HFF-Myc (cell line): ENCODE results near the gene BDH1.
"Not testable (repeated sequence)": the region's sequence is repeated elsewhere in the genome, so short reads cannot be mapped to it uniquely, and the experiment has no call there.

Experiments used
- DNase-seq: peaks from one replicate; pipeline ENCODE4 v3.0.0-alpha.2; 2011; ENCODE audit warnings: low read depth; ENCODE audit errors: extremely low read depth
- H3K4me3 ChIP-seq: replicated peaks from 2 replicates; pipeline ENCODE4 v1.5.1; 2011; ENCODE audit warnings: low read depth, mild to moderate bottlenecking, control low read depth, low read length
- CTCF ChIP-seq: IDR thresholded peaks from 2 replicates; pipeline ENCODE4 v1.5.1; 2012; ENCODE audit warnings: mild to moderate bottlenecking, low read depth, low read length, control low read depth; ENCODE audit errors: missing control alignments

The BDH1 gene

GRCh38 chr3:197589545-197589944 is 33.8 kb upstream of the BDH1 start:
- TF ChIP-seq CTCF, result no peak
- DNase-seq, result no peak
- H3K4me3 ChIP-seq, result no peak overlapping the region

GRCh38 chr3:197586768-197587167 is 31.0 kb upstream of the BDH1 start:
- H3K4me3 ChIP-seq, DNase-seq: not testable (repeated sequence)

GRCh38 chr3:197586181-197586580 is 30.4 kb upstream of the BDH1 start:
- TF ChIP-seq CTCF, result no peak
- DNase-seq, result no peak
- no peak overlapping the region for H3K4me3 ChIP-seq

- DNase-seq, result no peak
- TF ChIP-seq CTCF, result no peak
- H3K4me3 ChIP-seq, result no peak overlapping the region
Measured at GRCh38 chr3:197584733-197585132, 29.0 kb upstream of the BDH1 start.

GRCh38 chr3:197583371-197583770 is 27.6 kb upstream of the BDH1 start:
- no peak for TF ChIP-seq CTCF
- H3K4me3 ChIP-seq, result no peak overlapping the region
- DNase-seq, result no peak

- H3K4me3 ChIP-seq, result no peak overlapping the region
- no peak for DNase-seq
- no peak for TF ChIP-seq CTCF
Measured at GRCh38 chr3:197580253-197580691, 24.5 kb upstream of the BDH1 start.

- no peak for DNase-seq
- no peak overlapping the region for H3K4me3 ChIP-seq
- no peak for TF ChIP-seq CTCF
Measured at GRCh38 chr3:197578376-197578775, 22.6 kb upstream of the BDH1 start.
